ENCODE results near the gene CDK11B. TPM values are rescaled to one million over a fixed set of nuclear protein-coding genes. Genes with fewer than 3 reads are reported as not detected.

The CDK11B gene
- total and polyA plus RNA-seq, 2 of the 8 experiments (the other 6 are each of a cell fraction or from before 2014, with no cell fraction given) = 11.1 to 31.9 TPM

DNA sequence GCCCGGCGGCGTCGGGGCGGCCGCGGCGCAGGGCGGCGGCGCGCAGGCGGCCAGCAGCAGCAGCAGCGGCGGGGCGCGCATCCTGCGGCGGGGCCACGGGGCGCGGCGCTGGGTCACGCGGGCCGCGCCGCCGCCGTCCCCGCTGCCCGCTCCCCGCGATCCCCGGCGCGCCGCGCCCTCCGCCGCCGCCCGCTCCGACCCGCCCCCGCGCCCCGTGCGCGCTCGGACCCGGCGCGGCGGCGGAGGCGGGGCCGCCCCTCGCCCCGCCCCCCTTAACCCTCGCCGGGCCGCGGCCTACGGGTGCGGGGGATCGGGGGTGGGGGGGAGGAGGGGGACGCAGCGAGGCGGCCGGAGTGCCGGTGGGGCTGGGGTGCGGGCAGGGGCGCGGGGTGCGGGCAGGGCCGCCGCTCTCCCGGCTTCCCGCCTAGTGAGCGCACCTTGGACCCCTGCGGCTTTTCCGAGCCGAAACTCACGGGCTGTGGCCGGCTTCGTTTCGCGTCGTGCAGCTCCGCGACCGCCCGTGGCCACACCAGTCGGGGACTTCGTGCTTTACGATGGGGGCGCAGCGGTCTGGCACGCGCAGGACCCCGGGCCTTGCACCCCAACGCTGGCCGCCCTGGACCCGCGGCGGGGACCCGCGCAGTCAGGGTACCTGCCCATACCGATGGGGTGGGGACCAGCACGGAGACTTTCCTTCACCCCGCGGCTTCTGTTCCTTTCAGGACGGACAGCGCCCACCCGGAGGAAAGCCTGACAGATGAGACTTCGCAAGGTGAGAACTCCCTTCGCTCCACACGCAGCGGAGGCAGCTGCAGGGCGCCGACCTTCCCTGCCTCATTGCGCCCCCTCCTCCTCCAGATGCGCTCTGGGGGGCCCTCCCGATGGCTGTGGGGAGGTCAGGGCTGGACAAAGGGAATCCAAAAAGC lies 58.6 kb downstream of the CDK11B start, which contains the start of gene FNDC10 (continued):
- TF ChIP-seq JUND (IDR thresholded peaks at IDR 0.05; ENCODE audit: low read length) (no peak), CBX5 (IDR thresholded peaks at IDR 0.05; ENCODE audit: low read depth, low read length) (no peak), NANOG (IDR thresholded peaks at IDR 0.05; ENCODE audit: insufficient read depth, low read depth, low read length, poor library complexity, severe bottlenecking) (no peak), SP4 (IDR thresholded peaks at IDR 0.05; ENCODE audit: low read length) (no peak), SAP30 (IDR thresholded peaks at IDR 0.05; ENCODE audit: insufficient read depth, insufficient replicate concordance, low read length) (peak; percentile 72), EP300 (IDR thresholded peaks at IDR 0.05; ENCODE audit: borderline replicate concordance in 1 of 2, low read depth in 2 of 2, low read length in 2 of 2) (no peak), MAFK (IDR thresholded peaks at IDR 0.05; ENCODE audit: low read depth, low read length) (no peak), EGR1 (IDR thresholded peaks at IDR 0.05; ENCODE audit: borderline replicate concordance, low read depth, low read length) (no peak)
- TF ChIP-seq, protein P1, sequence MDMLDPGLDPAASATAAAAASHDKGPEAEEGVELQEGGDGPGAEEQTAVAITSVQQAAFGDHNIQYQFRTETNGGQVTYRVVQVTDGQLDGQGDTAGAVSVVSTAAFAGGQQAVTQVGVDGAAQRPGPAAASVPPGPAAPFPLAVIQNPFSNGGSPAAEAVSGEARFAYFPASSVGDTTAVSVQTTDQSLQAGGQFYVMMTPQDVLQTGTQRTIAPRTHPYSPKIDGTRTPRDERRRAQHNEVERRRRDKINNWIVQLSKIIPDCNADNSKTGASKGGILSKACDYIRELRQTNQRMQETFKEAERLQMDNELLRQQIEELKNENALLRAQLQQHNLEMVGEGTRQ (IDR thresholded peaks at IDR 0.05; ENCODE audit: low read length) = no peak
